Measurements from ENCODE around the gene PCGF3. TPM values are rescaled to one million over a fixed set of nuclear protein-coding genes. Genes with fewer than 3 reads are reported as not detected.
A peak's percentile ranks its signal among the peaks of the same experiment; 100 is the strongest.

The PCGF3 gene
- total and polyA plus RNA-seq, 4 donors = 11.0 to 23.3 (median 14.3) TPM

DNA sequence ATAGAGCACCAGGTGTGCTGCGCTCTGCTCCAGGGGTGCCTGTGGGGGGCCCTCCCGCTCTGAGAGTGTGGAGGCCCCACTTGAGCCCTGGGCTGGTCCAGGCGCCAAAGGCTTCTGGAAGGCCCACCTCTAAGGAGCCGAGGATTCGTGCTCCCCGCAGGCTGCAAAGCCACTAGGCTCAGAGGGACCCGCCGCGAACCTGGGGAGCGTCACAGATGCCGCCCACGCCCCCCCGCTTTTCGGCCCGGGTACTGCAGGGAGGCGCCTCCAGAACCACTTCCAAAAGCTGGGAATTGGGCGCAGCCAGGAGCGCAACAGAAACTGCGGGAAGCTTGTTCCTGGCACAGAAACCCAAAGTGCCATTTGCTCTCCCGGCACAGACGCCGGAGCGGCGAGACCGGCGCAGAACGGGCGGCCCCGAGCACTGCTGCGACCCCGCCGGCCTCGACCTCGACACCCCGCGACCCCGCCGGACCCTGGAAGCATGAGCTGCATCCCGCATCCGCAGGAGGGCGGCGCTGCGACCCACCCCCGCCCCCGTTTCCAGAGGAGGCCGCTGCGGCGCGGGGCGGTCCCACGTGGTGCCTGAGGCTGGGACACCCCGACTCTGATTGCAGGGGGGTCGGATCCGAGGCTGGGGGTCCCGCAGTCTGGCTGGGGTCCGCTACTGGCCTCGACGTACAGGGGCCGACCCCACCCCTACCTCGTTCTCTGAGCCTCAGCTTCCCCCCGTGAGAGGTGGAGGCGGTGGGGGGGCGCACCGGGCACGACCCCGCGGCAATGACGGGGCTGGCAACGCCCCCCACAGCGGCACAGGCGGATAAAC lies 89.5 kb downstream of the PCGF3 start:
- no peak for TF ChIP-seq RXRA (IDR thresholded peaks at IDR 0.05)
- no peak for TF ChIP-seq JUND (IDR thresholded peaks at IDR 0.05)
- TF ChIP-seq HNF4A (conservative IDR thresholded peaks at IDR 0.05) = no peak
- TF ChIP-seq HNF4G (IDR thresholded peaks at IDR 0.05) = no peak
- no peak for TF ChIP-seq RAD21 (IDR thresholded peaks at IDR 0.05)
- no peak for TF ChIP-seq NR2F2 (IDR thresholded peaks at IDR 0.05)
- no peak for TF ChIP-seq FOXA1 (IDR thresholded peaks at IDR 0.05)
- TF ChIP-seq, protein P1, sequence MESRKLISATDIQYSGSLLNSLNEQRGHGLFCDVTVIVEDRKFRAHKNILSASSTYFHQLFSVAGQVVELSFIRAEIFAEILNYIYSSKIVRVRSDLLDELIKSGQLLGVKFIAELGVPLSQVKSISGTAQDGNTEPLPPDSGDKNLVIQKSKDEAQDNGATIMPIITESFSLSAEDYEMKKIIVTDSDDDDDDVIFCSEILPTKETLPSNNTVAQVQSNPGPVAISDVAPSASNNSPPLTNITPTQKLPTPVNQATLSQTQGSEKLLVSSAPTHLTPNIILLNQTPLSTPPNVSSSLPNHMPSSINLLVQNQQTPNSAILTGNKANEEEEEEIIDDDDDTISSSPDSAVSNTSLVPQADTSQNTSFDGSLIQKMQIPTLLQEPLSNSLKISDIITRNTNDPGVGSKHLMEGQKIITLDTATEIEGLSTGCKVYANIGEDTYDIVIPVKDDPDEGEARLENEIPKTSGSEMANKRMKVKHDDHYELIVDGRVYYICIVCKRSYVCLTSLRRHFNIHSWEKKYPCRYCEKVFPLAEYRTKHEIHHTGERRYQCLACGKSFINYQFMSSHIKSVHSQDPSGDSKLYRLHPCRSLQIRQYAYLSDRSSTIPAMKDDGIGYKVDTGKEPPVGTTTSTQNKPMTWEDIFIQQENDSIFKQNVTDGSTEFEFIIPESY (IDR thresholded peaks at IDR 0.05) = no peak
- no peak for TF ChIP-seq GABPA (IDR thresholded peaks at IDR 0.05 in 1 of 2, conservative IDR thresholded peaks at IDR 0.05 in 1 of 2)
- TF ChIP-seq REST (IDR thresholded peaks at IDR 0.05) = no peak
- TF ChIP-seq TAF1 (conservative IDR thresholded peaks at IDR 0.05) = no peak
- TF ChIP-seq EGR1 (IDR thresholded peaks at IDR 0.05; ENCODE audit: low read depth in 2 of 2) = no peak
- TF ChIP-seq, protein P2, sequence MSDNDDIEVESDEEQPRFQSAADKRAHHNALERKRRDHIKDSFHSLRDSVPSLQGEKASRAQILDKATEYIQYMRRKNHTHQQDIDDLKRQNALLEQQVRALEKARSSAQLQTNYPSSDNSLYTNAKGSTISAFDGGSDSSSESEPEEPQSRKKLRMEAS (IDR thresholded peaks at IDR 0.05) = no peak
- TF ChIP-seq, protein P3, sequence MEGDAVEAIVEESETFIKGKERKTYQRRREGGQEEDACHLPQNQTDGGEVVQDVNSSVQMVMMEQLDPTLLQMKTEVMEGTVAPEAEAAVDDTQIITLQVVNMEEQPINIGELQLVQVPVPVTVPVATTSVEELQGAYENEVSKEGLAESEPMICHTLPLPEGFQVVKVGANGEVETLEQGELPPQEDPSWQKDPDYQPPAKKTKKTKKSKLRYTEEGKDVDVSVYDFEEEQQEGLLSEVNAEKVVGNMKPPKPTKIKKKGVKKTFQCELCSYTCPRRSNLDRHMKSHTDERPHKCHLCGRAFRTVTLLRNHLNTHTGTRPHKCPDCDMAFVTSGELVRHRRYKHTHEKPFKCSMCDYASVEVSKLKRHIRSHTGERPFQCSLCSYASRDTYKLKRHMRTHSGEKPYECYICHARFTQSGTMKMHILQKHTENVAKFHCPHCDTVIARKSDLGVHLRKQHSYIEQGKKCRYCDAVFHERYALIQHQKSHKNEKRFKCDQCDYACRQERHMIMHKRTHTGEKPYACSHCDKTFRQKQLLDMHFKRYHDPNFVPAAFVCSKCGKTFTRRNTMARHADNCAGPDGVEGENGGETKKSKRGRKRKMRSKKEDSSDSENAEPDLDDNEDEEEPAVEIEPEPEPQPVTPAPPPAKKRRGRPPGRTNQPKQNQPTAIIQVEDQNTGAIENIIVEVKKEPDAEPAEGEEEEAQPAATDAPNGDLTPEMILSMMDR (IDR thresholded peaks at IDR 0.05; ENCODE audit: low read depth, low read length, missing input control) = no peak
- no peak for TF ChIP-seq SP1 (IDR thresholded peaks at IDR 0.05)
- TF ChIP-seq FOXA2 (IDR thresholded peaks at IDR 0.05) = no peak
- TF ChIP-seq, protein P4, sequence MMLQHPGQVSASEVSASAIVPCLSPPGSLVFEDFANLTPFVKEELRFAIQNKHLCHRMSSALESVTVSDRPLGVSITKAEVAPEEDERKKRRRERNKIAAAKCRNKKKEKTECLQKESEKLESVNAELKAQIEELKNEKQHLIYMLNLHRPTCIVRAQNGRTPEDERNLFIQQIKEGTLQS (IDR thresholded peaks at IDR 0.05) = no peak
- no peak for TF ChIP-seq YY1 (IDR thresholded peaks at IDR 0.05)
- no peak for DNase-seq (ENCODE audit: low spot score)
- Histone ChIP-seq H3K27me3 (ENCODE audit: control insufficient read depth in 4 of 4, insufficient read depth in 4 of 4, low read length in 3 of 4) (peaks cover 0 to 7% (median 0%) of the 10 kb centered on the region in 4 donors), H3K9me3 (ENCODE audit: control insufficient read depth in 4 of 4, low read length in 3 of 4) (no peaks in the 10 kb centered on the region), H3K36me3 (ENCODE audit: control insufficient read depth in 4 of 4, insufficient read depth in 3 of 4, low read depth in 1 of 4, low read length in 3 of 4) (no peaks in the 10 kb centered on the region), H3K4me1 (ENCODE audit: control insufficient read depth in 4 of 4, insufficient read depth in 4 of 4, low read length in 3 of 4) (peaks cover 9 to 21% (median 15%) of the 10 kb centered on the region in 4 donors), H3K4me3 (ENCODE audit: low read depth in 1 of 3, low read length in 3 of 3) (peak overlapping the region in 1 of 3 donors; percentile 34), H3K9ac (ENCODE audit: low read depth in 1 of 2, low read length in 2 of 2) (no peak overlapping the region), H3K27ac (ENCODE audit: low read depth in 1 of 2, low read length in 2 of 2) (no peak overlapping the region)
- 7% methylated on average over 71 of the region's 71 CpGs for WGBS
